Measurements from ENCODE around the gene C14orf119. TPM values are rescaled to one million over a fixed set of nuclear protein-coding genes. Genes with fewer than 3 reads are reported as not detected.

The C14orf119 gene
- total RNA-seq, 4 donors from 2014 or later: 21.3 to 37.1 (median 28.9) TPM

DNA sequence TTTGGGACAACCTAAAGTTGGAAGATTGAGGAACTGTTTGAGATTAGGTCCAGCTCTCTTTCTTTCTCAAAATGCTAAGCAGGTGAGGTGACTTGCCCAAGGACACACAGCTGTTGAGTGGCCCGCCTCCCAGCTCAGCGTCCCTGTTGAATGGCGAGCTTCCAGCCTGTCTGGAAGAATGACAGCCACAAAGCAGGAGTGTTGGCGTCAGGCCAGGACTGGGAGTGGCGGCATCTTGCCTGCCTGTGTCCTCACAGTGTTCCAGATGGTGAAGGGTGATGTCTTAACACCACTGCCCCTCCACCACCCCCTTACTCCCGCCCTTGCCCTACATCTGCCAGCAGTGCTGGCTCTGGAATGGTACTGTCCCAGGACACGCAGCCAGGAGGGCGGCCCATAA lies 28.1 kb downstream of the C14orf119 start:
- no peaks in the 10 kb centered on the region for H3K27me3 ChIP-seq
- no peak for TF ChIP-seq POLR2A (IDR thresholded peaks at IDR 0.05)
- TF ChIP-seq, protein P1, sequence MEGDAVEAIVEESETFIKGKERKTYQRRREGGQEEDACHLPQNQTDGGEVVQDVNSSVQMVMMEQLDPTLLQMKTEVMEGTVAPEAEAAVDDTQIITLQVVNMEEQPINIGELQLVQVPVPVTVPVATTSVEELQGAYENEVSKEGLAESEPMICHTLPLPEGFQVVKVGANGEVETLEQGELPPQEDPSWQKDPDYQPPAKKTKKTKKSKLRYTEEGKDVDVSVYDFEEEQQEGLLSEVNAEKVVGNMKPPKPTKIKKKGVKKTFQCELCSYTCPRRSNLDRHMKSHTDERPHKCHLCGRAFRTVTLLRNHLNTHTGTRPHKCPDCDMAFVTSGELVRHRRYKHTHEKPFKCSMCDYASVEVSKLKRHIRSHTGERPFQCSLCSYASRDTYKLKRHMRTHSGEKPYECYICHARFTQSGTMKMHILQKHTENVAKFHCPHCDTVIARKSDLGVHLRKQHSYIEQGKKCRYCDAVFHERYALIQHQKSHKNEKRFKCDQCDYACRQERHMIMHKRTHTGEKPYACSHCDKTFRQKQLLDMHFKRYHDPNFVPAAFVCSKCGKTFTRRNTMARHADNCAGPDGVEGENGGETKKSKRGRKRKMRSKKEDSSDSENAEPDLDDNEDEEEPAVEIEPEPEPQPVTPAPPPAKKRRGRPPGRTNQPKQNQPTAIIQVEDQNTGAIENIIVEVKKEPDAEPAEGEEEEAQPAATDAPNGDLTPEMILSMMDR (IDR thresholded peaks at IDR 0.05): no peak
- peaks cover 0 to 6% of the 10 kb centered on the region in 2 donors for H3K36me3 ChIP-seq
- no peaks in the 10 kb centered on the region for H3K9me3 ChIP-seq
- WGBS, 2 donors: 68 to 70% methylated on average over 8 of the region's 8 CpGs
- H3K27ac ChIP-seq: no peak overlapping the region
- peak; percentile 57 to 69 for DNase-seq
- intact Hi-C loops (cut with DNase I): loop anchor here (10.0 kb wide), 1 partner anchor 171 kb away; no protein-coding TSS in a partner anchor
- H3K4me1 ChIP-seq: peaks cover 0 to 8% of the 10 kb centered on the region in 2 donors
- no peak overlapping the region for H3K4me3 ChIP-seq (replicated peaks in 1 of 3)

DNA sequence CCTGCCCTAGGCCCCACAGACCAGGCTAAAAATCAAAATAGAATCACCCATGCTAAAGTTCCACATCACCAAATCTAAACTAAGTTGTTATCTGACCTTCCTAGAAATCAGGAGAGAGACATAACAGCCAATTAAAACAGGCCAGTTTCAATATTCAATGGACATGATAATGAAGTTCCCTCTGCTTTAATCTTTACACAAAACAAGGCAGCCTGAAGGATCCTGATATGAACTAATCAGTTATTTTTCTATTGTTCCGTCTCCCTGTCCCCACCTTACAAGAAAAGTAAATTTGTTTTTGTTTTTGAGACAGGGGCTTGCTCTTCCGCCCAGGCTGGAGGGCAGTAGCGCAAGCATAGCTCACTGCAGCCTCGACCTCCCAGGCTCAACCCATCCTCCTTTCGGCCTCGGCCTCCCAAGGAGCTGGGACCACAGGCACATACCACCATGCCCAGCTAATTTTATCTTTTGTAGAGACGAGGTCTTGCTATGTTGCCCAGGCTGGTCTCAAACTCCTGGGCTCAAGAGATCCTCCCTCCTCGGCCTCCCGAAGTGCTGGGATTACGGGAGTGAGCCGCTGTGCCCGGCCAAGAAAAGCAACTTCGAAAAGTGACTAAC lies 29.1 kb downstream of the C14orf119 start:
- no peaks in the 10 kb centered on the region for H3K9me3 ChIP-seq
- DNase-seq: no peak
- H3K36me3 ChIP-seq: peaks cover 0 to 9% of the 10 kb centered on the region in 2 donors
- TF ChIP-seq POLR2A (IDR thresholded peaks at IDR 0.05): no peak
- TF ChIP-seq, protein P1 (IDR thresholded peaks at IDR 0.05): no peak
- no peak overlapping the region for H3K27ac ChIP-seq
- H3K4me1 ChIP-seq: peaks cover 0 to 8% of the 10 kb centered on the region in 2 donors
- no peak overlapping the region for H3K4me3 ChIP-seq (replicated peaks in 1 of 3)
- H3K27me3 ChIP-seq: no peaks in the 10 kb centered on the region
- intact Hi-C loops (cut with DNase I): loop anchor here (10.0 kb wide), 1 partner anchor 170 kb away; no protein-coding TSS in a partner anchor
- WGBS, 2 donors: 95% methylated on average over 13 of the region's 13 CpGs

DNA sequence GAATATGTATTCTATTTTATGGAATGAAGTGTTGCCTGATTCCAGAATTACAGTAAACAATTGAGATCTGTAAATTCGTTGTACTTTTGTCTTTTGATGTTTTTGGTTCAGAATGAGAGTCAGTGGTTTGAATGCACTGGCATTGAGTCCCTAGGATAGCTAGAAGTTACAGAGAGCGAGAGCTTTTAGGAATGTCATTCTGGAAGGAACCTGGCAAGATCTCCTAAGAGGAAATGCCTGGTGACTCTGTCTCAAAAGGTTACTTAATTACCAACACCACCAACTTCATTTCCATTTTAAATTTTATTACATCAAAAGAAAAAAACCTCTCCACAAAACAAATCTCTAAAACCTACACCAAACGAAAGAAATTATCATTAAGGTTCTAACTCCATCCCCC lies 29.7 kb downstream of the C14orf119 start:
- peaks cover 0 to 11% of the 10 kb centered on the region in 2 donors for H3K36me3 ChIP-seq
- 60 to 84% methylated on average over 3 of the region's 3 CpGs for WGBS, 2 donors
- intact Hi-C loops (cut with DNase I): loop anchor here (10.0 kb wide), 1 partner anchor 170 kb away; no protein-coding TSS in a partner anchor
- H3K27ac ChIP-seq: no peak overlapping the region
- no peaks in the 10 kb centered on the region for H3K9me3 ChIP-seq
- no peak overlapping the region for H3K4me3 ChIP-seq (replicated peaks in 1 of 3)
- no peak for DNase-seq
- peaks cover 0 to 8% of the 10 kb centered on the region in 2 donors for H3K4me1 ChIP-seq
- H3K27me3 ChIP-seq: no peaks in the 10 kb centered on the region
- TF ChIP-seq, protein P1 (IDR thresholded peaks at IDR 0.05): no peak
- no peak for TF ChIP-seq POLR2A (IDR thresholded peaks at IDR 0.05)

DNA sequence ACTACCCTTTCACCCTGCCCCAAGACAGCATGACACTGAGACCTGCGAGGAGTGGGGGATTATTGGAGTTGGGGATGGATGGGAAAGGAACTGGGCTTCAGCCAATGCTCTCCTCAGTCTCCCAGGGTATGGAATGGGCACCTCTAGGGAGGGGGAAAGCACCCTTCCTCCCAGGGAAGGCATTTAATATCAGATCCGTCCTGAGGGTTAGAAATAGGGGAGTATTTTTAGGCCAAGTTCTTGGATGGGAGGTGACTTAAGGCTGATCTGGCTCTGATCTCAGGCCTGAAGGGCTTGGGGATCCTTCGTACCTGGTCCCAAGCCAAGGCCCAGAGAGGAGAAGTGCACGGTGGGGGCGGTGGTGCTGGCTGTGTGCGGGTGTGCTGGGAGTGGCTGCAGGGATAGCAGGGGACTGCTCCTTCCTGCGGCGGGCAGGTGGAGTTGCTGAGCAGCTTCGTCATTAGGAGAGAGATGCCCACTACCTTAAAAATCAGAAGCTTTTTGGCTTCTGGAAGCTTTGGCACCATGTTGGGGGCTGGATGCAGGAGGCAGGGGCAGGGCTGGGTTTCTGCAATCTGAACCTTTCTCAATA lies 30.7 kb downstream of the C14orf119 start:
- peaks cover 0 to 8% of the 10 kb centered on the region in 2 donors for H3K4me1 ChIP-seq
- H3K36me3 ChIP-seq: peaks cover 0 to 13% of the 10 kb centered on the region in 2 donors
- H3K27me3 ChIP-seq: no peaks in the 10 kb centered on the region
- peak; percentile 70 to 79 for DNase-seq
- TF ChIP-seq, protein P1 (IDR thresholded peaks at IDR 0.05): no peak
- TF ChIP-seq POLR2A (IDR thresholded peaks at IDR 0.05): no peak
- intact Hi-C loops (cut with DNase I): loop anchor here (10.0 kb wide), 1 partner anchor 169 kb away; no protein-coding TSS in a partner anchor
- no peaks in the 10 kb centered on the region for H3K9me3 ChIP-seq
- H3K27ac ChIP-seq: no peak overlapping the region
- WGBS, 2 donors: 41 to 45% methylated on average over 7 to 9 of the region's 9 CpGs
- no peak overlapping the region for H3K4me3 ChIP-seq (replicated peaks in 1 of 3)

Data from thyroid gland (tissue), 4 donors.